ENCODE measurements around the gene EYA2. TPM values are rescaled to one million over a fixed set of nuclear protein-coding genes. Genes with fewer than 3 reads are reported as not detected.

The EYA2 gene
- total RNA-seq, 1 donor from 2014 or later: 0.62 TPM

GRCh38 chr20:47222468-47223119 lies 328.0 kb downstream of the EYA2 start:
- Mint-ChIP-seq H3K27me3 (no peaks in the 10 kb centered on the region), H3K27ac (no peak overlapping the region), H3K4me3 (no peak overlapping the region), H3K4me1 (peaks cover 11% of the 10 kb centered on the region), H3K9me3 (no peaks in the 10 kb centered on the region), H3K36me3 (ENCODE audit: low read depth) (peaks cover 86% of the 10 kb centered on the region)
- ATAC-seq (ENCODE audit: low read depth) (no peak), DNase-seq (no peak)
- POLR2A ChIA-PET: no interaction called here
- intact Hi-C loops (cut with micrococcal nuclease): no loop called here
- no peak for TF ChIP-seq CTCF (IDR thresholded peaks at IDR 0.05)
- CTCF ChIA-PET: interaction anchor here (1.3 kb wide), 1 partner anchor 161 kb away, joined by 4 read pairs; no protein-coding TSS in a partner anchor

- ATAC-seq (ENCODE audit: low read depth) (no peak), DNase-seq (no peak)
- Mint-ChIP-seq H3K4me3 (no peak overlapping the region), H3K36me3 (ENCODE audit: low read depth) (peaks cover 85% of the 10 kb centered on the region), H3K27ac (peak overlapping the region; percentile 21), H3K27me3 (no peaks in the 10 kb centered on the region), H3K4me1 (peaks cover 11% of the 10 kb centered on the region), H3K9me3 (no peaks in the 10 kb centered on the region)
- intact Hi-C loops (cut with micrococcal nuclease): no loop called here
- ChIA-PET POLR2A (no interaction called here), CTCF (no interaction called here)
- TF ChIP-seq CTCF (IDR thresholded peaks at IDR 0.05): no peak
Measured at GRCh38 chr20:47223896-47224295, 329.3 kb downstream of the EYA2 start.

GRCh38 chr20:47224300-47224791 lies 329.7 kb downstream of the EYA2 start:
- Mint-ChIP-seq H3K4me1 (peaks cover 11% of the 10 kb centered on the region), H3K4me3 (no peak overlapping the region), H3K27me3 (no peaks in the 10 kb centered on the region), H3K9me3 (no peaks in the 10 kb centered on the region), H3K27ac (no peak overlapping the region), H3K36me3 (ENCODE audit: low read depth) (peaks cover 89% of the 10 kb centered on the region)
- DNase-seq (no peak), ATAC-seq (ENCODE audit: low read depth) (no peak)
- intact Hi-C loops (cut with micrococcal nuclease): no loop called here
- TF ChIP-seq CTCF (IDR thresholded peaks at IDR 0.05): no peak
- POLR2A ChIA-PET: no interaction called here
- CTCF ChIA-PET: no interaction called here

GRCh38 chr20:47224857-47225256 lies 330.2 kb downstream of the EYA2 start:
- H3K4me3 Mint-ChIP-seq: no peak overlapping the region
- no peak overlapping the region for H3K27ac Mint-ChIP-seq
- ATAC-seq (ENCODE audit: low read depth) (no peak), DNase-seq (no peak)
- intact Hi-C loops (cut with micrococcal nuclease): no loop called here
- H3K4me1 Mint-ChIP-seq: peaks cover 11% of the 10 kb centered on the region
- ChIA-PET POLR2A (no interaction called here), CTCF (no interaction called here)
- no peaks in the 10 kb centered on the region for H3K9me3 Mint-ChIP-seq
- no peak for TF ChIP-seq CTCF (IDR thresholded peaks at IDR 0.05)
- H3K36me3 Mint-ChIP-seq (ENCODE audit: low read depth): peaks cover 89% of the 10 kb centered on the region
- H3K27me3 Mint-ChIP-seq: no peaks in the 10 kb centered on the region

- peaks cover 89% of the 10 kb centered on the region for H3K36me3 Mint-ChIP-seq (ENCODE audit: low read depth)
- no peaks in the 10 kb centered on the region for H3K27me3 Mint-ChIP-seq
- POLR2A ChIA-PET: no interaction called here
- H3K9me3 Mint-ChIP-seq: no peaks in the 10 kb centered on the region
- H3K4me3 Mint-ChIP-seq: no peak overlapping the region
- peaks cover 11% of the 10 kb centered on the region for H3K4me1 Mint-ChIP-seq
- ATAC-seq (ENCODE audit: low read depth) (no peak), DNase-seq (no peak)
- intact Hi-C loops (cut with micrococcal nuclease): no loop called here
- no peak for TF ChIP-seq CTCF (IDR thresholded peaks at IDR 0.05)
- CTCF ChIA-PET: no interaction called here
- no peak overlapping the region for H3K27ac Mint-ChIP-seq
Measured at GRCh38 chr20:47225458-47225857, 330.8 kb downstream of the EYA2 start.
